NCI-H526 treated with DMSO at 0.1 percent for 48 hours (cell line): ENCODE data around the gene PIGQ.

ENCODE experiments used
- DNase-seq: peaks from one replicate; lab custom pipeline; 2025; lab: John Stamatoyannopoulos, UW

Gene PIGQ

GRCh38 chr16:569445-570254 lies at the start of gene PIGQ:
TSS of gene PIGQ (plus strand) at chr16:569968. CDS start at chr16:574075, 4,107 bp downstream.
- DNase-seq: no peak

DNA sequence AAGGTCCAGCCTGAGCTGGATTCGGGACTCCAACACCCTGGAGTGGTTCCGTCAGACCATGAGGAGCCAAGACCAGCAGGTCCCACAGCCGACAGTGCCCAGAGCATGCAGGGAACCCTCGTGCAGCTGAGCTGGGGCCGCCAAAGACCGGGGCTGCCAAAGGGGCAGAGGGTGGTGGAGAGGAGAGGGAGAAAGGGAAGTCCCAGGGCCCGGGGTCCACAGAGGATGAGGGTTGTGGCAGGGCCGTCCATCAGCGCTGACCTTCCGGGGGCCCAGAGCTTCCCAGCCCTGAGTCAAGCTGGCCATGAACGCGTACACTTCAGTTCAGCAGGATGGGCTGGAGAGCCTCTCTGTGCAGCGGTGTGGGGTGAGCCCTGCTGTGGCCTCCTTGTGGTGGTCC lies 48.9 kb upstream of the PIGQ start:
- DNase-seq: no peak

- DNase-seq: no peak
Observed at GRCh38 chr16:521381-522210, 48.2 kb upstream of the PIGQ start.

DNA sequence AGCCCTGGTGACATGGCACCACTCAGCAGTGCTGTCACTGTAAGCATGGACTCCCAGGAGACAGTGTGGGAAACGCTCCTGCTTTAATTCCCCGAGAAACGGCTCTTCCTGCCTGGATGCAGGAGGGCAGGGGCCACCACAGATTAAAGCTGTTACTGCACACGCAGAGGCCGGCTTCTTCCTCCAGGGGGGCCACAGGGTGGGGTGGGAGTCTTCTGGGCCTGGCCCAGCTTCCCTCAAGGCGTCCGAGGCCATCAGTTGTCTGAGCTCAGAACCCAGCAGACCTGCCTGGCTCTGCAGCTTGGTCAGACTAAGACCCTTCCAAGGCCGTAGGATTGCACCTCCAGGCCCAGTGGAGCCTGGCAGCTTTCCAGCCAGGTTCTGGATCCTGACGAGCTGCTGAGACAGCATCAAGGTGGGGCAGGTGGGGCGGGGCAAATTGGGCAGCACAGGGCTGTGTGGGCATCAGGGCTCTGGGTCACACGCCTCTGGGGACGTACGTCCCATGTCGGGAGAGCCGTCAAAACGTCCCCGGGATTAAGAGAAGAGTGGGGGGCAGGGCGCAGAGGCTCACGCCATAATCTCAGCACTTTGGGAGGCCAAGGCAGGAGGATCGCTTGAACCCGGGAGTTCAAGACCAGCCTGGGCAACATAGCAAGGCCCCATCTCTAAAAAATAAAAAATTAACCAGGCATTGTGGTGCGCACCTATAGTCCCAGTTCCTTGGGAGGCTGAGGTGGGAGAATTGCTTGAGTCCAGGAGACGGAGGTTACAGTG lies 47.3 kb upstream of the PIGQ start:
- no peak for DNase-seq

DNA sequence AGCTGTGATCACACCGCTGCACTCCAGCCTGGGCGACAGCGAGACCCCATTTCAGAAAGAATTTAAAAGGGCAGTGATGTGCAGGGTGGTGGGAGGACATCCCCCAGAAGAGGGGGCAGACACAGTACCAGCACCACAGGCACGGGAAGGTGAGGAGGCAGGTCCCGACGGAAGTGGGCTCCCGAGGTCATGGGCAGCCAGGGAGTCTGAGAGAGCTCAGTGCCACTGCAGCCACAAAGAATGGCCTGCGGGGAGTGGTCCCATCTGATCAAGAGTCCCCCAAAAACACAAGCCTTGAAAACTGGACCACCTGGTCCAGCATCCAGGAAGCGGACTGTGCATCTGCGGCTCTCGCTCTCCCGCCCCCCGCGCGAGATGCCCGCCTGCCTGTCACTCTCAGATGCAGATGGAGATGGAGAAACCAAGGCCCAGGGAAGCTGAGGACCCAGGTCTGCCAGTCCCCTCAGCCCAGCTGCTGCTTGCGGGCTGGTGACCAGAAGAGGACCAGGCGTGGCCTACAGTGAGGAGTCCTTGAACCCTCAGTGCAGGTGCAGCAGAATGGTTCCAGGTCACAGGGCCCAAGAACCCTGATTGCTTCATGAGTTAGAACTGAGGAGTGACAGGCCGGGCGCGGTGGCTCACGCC lies 46.5 kb upstream of the PIGQ start:
- no peak for DNase-seq

DNA sequence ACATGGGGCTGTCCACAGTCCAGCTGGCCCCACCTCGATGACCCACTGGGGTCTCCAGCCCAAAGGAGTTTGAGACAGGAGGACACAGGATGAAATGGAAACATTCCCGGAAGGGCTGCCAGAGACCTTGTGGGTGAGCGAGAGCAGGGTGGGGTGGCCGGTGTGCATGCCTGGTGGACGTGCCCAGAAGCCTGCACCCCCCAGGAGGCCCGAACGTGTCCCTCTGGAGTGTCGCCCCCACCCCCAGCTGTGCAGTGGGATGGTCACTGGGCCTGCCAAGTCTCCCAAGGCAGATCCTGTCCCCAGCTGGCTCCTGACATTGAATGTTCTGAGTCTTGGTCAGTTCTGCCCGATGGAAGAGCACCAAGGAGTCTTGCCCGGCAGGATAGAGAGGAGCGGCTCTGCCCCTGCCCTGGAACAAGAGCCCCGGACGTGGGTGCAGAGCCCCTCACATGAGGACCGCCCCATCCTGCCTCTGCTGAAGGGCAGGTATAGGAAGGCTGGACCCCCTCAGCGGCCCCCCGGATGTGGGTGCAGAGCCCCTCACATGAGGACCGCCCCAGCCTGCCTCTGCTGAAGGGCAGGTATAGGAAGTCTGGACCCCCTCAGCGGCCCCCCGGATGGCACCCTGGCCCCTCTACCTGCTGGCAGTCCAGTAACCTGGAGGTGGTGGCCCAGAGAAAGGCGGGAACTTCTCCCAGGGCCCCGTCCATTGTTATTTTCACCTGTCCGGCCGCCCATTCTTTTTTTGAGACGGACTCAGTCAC lies 45.3 kb upstream of the PIGQ start:
- DNase-seq: no peak

- no peak for DNase-seq
Observed at GRCh38 chr16:525123-525519, 44.6 kb upstream of the PIGQ start.

DNA sequence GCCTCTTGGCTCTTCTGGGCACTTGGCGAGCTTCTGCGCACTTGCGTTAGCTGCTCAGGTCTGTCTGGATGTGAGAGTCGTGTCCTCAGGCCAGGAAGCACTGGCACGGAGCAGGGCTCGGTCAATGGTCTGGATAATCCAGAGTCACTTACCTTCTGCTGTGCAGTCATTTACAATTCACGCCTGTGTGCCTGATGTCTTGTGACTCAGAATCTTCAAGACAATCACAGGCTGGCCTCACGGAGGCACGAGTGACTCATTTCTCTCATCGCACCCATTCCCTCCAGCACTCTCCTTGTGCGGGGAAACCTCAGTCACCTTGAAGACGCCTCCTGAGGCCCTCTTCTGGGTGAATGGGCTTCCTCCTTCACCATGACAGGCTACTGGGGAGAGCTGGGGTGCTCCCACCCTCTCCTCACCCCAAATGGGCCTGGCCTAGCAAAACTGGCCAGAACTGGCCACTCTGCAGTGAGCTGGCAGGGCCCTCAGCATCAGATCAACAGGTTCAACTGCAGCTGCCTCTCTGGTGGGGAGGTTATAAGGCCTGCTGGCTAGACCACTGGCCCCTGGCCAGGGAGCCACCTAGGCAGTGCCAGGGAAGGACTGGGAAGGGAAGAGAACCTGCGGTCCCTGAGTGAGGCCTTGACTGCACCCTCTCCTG lies 44.1 kb upstream of the PIGQ start:
- no peak for DNase-seq

DNA sequence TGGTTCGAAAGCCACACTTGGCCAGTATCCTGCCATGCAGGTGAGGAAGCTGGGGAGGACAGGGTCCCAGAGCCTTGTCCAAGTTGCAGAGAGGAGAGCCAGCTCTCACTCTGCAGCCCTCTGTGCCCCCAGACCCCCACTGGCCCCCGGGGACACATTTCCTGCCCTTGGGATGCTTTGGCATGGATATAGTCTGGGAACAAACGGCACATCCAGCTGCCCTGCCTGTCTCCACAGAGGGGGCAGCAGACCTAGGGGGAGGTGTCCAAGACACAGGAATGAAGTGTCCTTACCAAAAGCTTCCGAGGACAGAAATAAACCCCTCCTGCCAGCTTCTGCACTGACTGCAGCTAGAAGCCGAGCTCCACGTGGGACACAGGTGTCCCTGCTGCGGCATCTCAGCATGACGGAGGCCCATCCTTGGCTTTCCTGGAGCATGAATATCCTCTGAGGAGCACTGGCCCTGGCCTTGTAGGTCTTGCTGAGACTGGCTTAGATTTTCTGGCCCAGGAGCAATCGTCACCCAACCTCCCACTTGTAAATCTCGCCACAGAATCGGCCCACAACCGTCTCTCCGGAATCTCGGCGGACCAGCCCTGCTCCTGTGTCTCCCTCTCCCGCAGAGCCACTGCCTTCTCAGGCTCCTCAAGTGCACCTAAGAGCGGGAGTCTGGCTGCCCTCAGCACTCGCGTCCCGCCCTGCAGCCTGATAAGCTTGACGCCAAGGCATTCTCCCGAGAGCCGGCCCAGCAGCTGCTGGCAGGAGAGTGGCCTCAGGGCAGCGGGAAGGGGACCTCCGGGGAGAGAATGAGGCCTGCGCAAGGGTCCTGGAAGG lies 43.4 kb upstream of the PIGQ start:
- no peak for DNase-seq

DNA sequence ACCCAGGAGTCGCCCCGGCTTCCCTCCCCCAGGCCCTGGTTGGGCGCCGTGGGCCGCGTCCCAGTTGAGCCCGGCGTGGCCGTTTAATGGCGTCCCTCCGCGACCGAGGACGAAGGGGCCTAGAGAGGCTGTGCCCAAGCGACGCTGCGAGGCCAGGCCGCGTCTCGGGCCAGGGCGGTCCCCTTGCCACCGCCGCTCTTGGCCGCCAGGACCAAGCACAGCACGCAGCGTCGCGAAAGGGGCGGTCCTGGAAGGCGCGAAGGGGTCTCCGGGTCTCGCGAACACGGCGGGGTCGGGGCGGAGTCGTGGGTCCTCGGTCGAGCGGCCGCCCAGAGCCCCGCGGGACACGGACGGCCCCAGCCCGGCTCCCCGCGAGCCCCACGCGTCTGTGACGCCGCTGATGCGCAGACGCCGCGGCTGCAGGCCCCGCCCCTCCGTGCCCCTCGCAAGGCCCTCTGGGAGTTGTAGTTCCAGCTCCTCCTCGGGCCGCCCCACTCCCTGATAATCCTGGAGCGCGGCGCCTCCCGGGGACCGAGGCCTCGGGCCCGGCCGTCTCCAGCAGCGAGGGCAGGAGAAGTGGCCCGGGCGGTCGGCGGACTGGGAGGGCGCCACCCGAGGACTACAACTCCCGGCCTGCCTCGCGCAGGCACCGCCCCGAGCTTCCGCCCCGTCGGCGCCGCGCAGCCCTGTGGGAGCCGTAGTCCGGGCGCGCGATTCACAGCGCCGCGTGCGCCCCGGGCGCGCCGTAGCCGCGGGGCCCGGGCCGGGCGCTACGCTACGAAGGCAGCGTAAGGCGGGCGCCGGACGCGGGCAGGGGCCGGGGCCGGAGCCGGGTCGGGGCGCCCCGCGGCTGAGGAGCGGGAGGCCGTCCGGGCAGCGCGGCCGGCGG lies 42.5 kb upstream of the PIGQ start, which contains the start of gene CAPN15:
TSS of gene CAPN15 (plus strand) at position 698 of the 889 bp plus-strand sequence. CDS start 19,127 bp downstream, outside the sequence.
- DNase-seq: peak; percentile 63

- DNase-seq: no peak
Observed at GRCh38 chr16:528111-529011, 41.4 kb upstream of the PIGQ start.

DNA sequence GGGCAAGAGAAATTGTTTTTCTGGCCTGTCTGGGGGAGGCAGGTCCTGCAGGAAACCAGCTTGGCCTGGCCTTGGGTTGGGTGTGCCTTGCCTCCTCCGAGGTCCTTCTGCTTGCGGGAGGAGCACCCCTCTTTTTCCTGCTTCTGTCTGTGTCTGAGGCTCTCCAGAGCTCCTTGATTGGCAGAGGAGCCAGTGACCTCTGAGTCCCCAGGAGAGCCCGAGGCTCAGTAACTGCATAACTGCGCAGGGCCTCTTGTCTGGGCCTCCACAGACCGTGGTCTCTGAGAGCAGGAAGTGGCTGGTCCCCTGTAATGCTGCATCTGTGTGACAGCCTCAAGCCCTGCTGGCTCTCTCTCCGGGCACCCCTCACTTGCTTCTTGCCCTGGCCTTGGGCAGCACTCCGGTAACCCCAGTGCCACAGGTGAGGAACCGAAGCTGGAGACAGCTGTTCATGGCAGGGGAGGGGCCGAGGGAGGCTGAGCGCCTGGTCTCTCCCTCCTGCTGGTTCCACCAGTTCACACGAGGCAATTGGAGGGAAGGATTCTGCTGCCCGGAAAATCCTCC lies 40.7 kb upstream of the PIGQ start:
- no peak for DNase-seq

- no peak for DNase-seq
Observed at GRCh38 chr16:530111-530817, 39.5 kb upstream of the PIGQ start.

GRCh38 chr16:531494-532125 lies 38.2 kb upstream of the PIGQ start:
- DNase-seq: no peak

DNA sequence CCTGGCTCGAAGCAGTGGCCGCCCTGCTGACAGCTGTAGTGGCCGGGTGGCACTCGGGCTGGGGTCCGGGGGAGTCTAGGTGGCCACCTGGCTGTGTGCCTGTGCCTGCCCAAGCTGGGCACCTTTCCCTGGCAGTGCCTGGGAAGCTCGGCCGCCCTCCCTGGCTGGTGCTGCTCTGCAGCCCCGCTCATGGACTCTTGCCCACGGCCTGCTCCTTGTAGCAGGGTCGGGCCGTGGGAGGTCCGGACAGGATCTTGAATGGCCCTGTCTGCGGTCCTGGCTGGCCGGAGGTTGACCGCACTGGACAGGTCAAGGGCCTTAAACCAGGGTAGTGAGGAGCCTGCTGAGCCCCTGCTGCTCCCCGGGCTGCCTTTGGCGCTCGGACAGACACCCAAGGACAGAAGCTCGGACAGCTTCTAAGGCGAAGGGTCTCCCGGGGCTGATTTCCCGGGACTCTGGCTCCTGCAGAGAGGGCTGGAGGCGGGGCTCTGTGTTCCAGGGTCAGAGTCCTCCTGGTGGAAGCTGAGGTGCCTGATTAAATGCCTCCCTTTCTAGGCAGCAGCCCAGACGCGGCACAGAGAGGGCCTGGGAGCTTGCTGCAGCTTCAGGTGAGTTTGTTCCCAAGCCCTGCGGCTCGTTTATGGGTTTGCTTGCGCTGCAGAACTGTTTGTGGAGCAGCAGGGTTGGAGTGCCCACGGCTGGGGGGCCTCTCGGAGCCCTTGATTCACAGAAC lies 36.2 kb upstream of the PIGQ start:
- DNase-seq: peak; percentile 42
